Astrocyte (in vitro differentiated cells and primary cell): ENCODE measurements around the gene NECTIN1. TPM values are rescaled to one million over a fixed set of nuclear protein-coding genes. Genes with fewer than 3 reads are reported as not detected.

Experiments
- DNase-seq: peaks from one replicate; pipeline ENCODE4 v3.0.0-alpha.2; 2010; ENCODE audit warnings: low read depth
- FAIRE-seq: peaks from 2 replicates; lab custom pipeline; 2011; peaks lifted over from hg19 to GRCh38; lab: Jason Lieb, UNC
- H2AFZ ChIP-seq: 2 replicates; pipeline ENCODE4 v1.6.0; 2012; ENCODE audit warnings: low read depth, low read length, inconsistent platforms
- H3K27ac ChIP-seq: 2 replicates; pipeline ENCODE4 v1.5.1; 2011; ENCODE audit warnings: low read depth, low read length, inconsistent platforms
- H3K27me3 ChIP-seq: 2 replicates; pipeline ENCODE4 v1.6.0; 2011; ENCODE audit warnings: low read length, inconsistent platforms; ENCODE audit not compliant: insufficient read depth
- H3K36me3 ChIP-seq: 2 replicates; pipeline ENCODE4 v1.5.1; 2011; ENCODE audit warnings: low read length, inconsistent platforms; ENCODE audit not compliant: insufficient read depth
- H3K4me1 ChIP-seq: 2 replicates; pipeline ENCODE4 v1.5.1; 2011; ENCODE audit warnings: low read length, inconsistent platforms; ENCODE audit not compliant: insufficient read depth
- H3K4me2 ChIP-seq: 2 replicates; pipeline ENCODE4 v1.6.0; 2012; ENCODE audit warnings: low read length, inconsistent platforms
- H3K4me3 ChIP-seq: 2 replicates; pipeline ENCODE4 v1.5.1; 2011; ENCODE audit warnings: low read depth, mild to moderate bottlenecking, low read length, inconsistent platforms; ENCODE audit not compliant: insufficient read depth
- H3K79me2 ChIP-seq: 2 replicates; pipeline ENCODE4 v1.6.0; 2012; ENCODE audit warnings: mild to moderate bottlenecking, low read length, inconsistent platforms; ENCODE audit not compliant: insufficient read depth
- H3K9ac ChIP-seq: 2 replicates; pipeline ENCODE4 v1.6.0; 2012; ENCODE audit warnings: mild to moderate bottlenecking, low read length, inconsistent platforms
- H3K9me3 ChIP-seq: 2 replicates; pipeline ENCODE4 v1.5.1; 2012; ENCODE audit warnings: low read depth, mild to moderate bottlenecking, low read length, inconsistent platforms; ENCODE audit not compliant: insufficient read depth
- H4K20me1 ChIP-seq: 2 replicates; pipeline ENCODE4 v1.6.0; 2012; ENCODE audit warnings: low read length, inconsistent platforms; ENCODE audit not compliant: insufficient read depth
- H3K27ac Mint-ChIP-seq: one replicate; pipeline ENCODE4 v1.8.0; 2021; ENCODE audit warnings: mild to moderate bottlenecking, mixed read lengths; ENCODE audit not compliant: unreplicated experiment
- H3K27me3 Mint-ChIP-seq: one replicate; pipeline ENCODE4 v1.8.0; 2021; ENCODE audit warnings: low read depth, mixed read lengths; ENCODE audit not compliant: unreplicated experiment
- H3K36me3 Mint-ChIP-seq: one replicate; pipeline ENCODE4 v1.8.0; 2021; ENCODE audit warnings: low read depth, mixed read lengths; ENCODE audit not compliant: unreplicated experiment
- H3K4me1 Mint-ChIP-seq: one replicate; pipeline ENCODE4 v1.8.0; 2021; ENCODE audit warnings: low read depth, mixed read lengths; ENCODE audit not compliant: unreplicated experiment
- H3K4me3 Mint-ChIP-seq: one replicate; pipeline ENCODE4 v1.8.0; 2021; ENCODE audit warnings: mild to moderate bottlenecking, moderate library complexity, mixed read lengths; ENCODE audit not compliant: unreplicated experiment
- H3K9me3 Mint-ChIP-seq: one replicate; pipeline ENCODE4 v1.8.0; 2021; ENCODE audit warnings: mild to moderate bottlenecking, mixed read lengths; ENCODE audit not compliant: unreplicated experiment
- CTCF ChIP-seq: IDR thresholded peaks from 2 replicates; pipeline ENCODE4 v1.5.1; 2011; ENCODE audit warnings: low read depth, mild to moderate bottlenecking, inconsistent platforms, low read length, moderate library complexity; ENCODE audit not compliant: insufficient read depth
- EZH2 ChIP-seq: IDR thresholded peaks from 2 replicates; pipeline ENCODE4 v1.6.1; 2012; ENCODE audit warnings: mild to moderate bottlenecking, low read length, inconsistent platforms; ENCODE audit not compliant: insufficient read depth
- total RNA-seq: library from RNA; stranded (reverse); gene quantifications from 2 replicates; pipeline ENCODE4 v1.2.1, GENCODE V29; 2021

Gene NECTIN1
- total RNA-seq, 1 donor from 2014 or later, result 17.7 TPM

- no peaks in the 10 kb centered on the region for H3K79me2 ChIP-seq
- Mint-ChIP-seq H3K4me1 (peaks cover 29% of the 10 kb centered on the region), H3K4me3 (no peak overlapping the region), H3K27me3 (peaks cover 3% of the 10 kb centered on the region), H3K27ac (no peak overlapping the region), H3K36me3 (no peaks in the 10 kb centered on the region), H3K9me3 (peaks cover 6% of the 10 kb centered on the region)
- DNase-seq (peak; percentile 74), FAIRE-seq (peak; percentile 34)
- peaks cover 34% of the 10 kb centered on the region for H3K4me1 ChIP-seq
- H3K9me3 ChIP-seq, result peaks cover 3% of the 10 kb centered on the region
- peak overlapping the region; percentile 52 for H3K27ac ChIP-seq
- H2AFZ ChIP-seq, result no peak overlapping the region
- TF ChIP-seq EZH2 (no peak), CTCF (no peak)
- H3K36me3 ChIP-seq, result no peaks in the 10 kb centered on the region
- H3K27me3 ChIP-seq, result no peaks in the 10 kb centered on the region
- H4K20me1 ChIP-seq, result no peaks in the 10 kb centered on the region
- no peak overlapping the region for H3K9ac ChIP-seq
- H3K4me3 ChIP-seq, result no peak overlapping the region
- H3K4me2 ChIP-seq, result peak overlapping the region; percentile 54
Measured at GRCh38 chr11:119590651-119591351, 138.2 kb downstream of the NECTIN1 start.

- Histone ChIP-seq H3K9ac (no peak overlapping the region), H2AFZ (no peak overlapping the region), H4K20me1 (no peaks in the 10 kb centered on the region), H3K27ac (no peak overlapping the region), H3K4me1 (peaks cover 33% of the 10 kb centered on the region), H3K36me3 (no peaks in the 10 kb centered on the region), H3K9me3 (peaks cover 3% of the 10 kb centered on the region), H3K27me3 (no peaks in the 10 kb centered on the region), H3K4me2 (no peak overlapping the region), H3K79me2 (no peaks in the 10 kb centered on the region), H3K4me3 (no peak overlapping the region)
- H3K4me1 Mint-ChIP-seq, result peaks cover 12% of the 10 kb centered on the region
- H3K27ac Mint-ChIP-seq, result no peak overlapping the region
- H3K27me3 Mint-ChIP-seq, result peaks cover 5% of the 10 kb centered on the region
- H3K36me3 Mint-ChIP-seq, result no peaks in the 10 kb centered on the region
- H3K4me3 Mint-ChIP-seq, result no peak overlapping the region
- peaks cover 6% of the 10 kb centered on the region for H3K9me3 Mint-ChIP-seq
- no peak for TF ChIP-seq CTCF
- DNase-seq (no peak), FAIRE-seq (no peak)
Measured at GRCh38 chr11:119589001-119589400, 140.0 kb downstream of the NECTIN1 start.
